Measurements from ENCODE around the gene THOC6.

GRCh38 chr16:3045758-3046640 lies 22.2 kb downstream of the THOC6 start, which contains the start of gene MMP25:
- TF ChIP-seq, protein P1, sequence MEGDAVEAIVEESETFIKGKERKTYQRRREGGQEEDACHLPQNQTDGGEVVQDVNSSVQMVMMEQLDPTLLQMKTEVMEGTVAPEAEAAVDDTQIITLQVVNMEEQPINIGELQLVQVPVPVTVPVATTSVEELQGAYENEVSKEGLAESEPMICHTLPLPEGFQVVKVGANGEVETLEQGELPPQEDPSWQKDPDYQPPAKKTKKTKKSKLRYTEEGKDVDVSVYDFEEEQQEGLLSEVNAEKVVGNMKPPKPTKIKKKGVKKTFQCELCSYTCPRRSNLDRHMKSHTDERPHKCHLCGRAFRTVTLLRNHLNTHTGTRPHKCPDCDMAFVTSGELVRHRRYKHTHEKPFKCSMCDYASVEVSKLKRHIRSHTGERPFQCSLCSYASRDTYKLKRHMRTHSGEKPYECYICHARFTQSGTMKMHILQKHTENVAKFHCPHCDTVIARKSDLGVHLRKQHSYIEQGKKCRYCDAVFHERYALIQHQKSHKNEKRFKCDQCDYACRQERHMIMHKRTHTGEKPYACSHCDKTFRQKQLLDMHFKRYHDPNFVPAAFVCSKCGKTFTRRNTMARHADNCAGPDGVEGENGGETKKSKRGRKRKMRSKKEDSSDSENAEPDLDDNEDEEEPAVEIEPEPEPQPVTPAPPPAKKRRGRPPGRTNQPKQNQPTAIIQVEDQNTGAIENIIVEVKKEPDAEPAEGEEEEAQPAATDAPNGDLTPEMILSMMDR (IDR thresholded peaks at IDR 0.05) = no peak
- TF ChIP-seq EZH2 (IDR thresholded peaks at IDR 0.05; ENCODE audit: borderline replicate concordance, insufficient read depth, low read depth, low read length, poor library complexity, severe bottlenecking) = no peak

All from B cell (primary cell).